ENCODE measurements around the gene SRGAP3.
"Not testable (repeated sequence)": the region's sequence is repeated elsewhere in the genome, so short reads cannot be mapped to it uniquely, and the experiment has no call there.

Gene SRGAP3

DNA sequence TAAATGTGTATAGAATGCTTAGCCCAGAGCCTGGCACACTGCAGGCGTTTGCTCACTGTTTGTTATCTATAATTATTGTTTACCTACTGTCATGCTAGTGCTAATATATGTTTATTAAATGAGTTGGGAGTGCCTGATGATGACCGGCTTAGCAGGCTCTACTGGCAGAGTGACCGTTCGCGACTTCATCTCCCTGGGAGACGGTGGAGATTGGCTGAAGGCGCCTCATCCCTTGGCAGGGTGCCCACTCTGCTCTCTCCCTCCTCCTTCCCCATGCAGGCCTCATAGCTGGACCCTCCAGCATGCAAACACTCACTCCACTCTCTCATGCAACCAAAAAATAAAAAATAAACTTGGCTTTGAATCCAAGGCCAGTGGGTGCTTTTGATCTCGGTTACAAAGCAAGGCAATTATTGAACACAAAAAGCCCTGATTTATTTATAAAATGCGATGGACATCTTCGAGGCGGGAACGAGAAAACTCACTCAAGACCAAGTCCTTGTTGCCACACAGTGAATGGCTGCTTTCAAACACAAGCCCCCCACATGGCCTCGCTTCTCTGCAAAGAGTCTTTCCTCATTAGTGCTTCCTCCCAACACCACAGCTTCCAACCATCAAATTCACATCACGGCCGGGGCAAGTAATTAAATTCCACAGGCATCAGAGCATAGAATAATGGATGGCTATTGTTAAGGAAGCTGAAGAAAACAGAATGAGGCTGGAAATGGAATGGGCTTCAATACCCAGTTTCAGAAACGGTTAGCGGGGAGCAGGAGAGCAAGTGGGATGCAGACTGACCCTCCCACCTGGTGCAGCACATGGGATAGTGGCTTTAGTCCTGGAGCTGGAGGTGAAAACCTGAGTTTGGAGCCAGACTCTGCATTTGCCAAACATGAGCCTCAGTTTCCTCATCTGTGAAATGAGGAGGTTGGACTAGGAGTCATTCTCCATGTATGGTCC is 150.4 kb downstream of the SRGAP3 start:
- Mint-ChIP-seq H3K27me3 (no peaks in the 10 kb centered on the region), H3K36me3 (ENCODE audit: low read depth) (no peaks in the 10 kb centered on the region), H3K27ac (no peak overlapping the region), H3K4me1 (no peaks in the 10 kb centered on the region), H3K4me3 (no peak overlapping the region), H3K9me3 (no peaks in the 10 kb centered on the region)
- ATAC-seq: no peak
- DNase-seq: no peak

DNA sequence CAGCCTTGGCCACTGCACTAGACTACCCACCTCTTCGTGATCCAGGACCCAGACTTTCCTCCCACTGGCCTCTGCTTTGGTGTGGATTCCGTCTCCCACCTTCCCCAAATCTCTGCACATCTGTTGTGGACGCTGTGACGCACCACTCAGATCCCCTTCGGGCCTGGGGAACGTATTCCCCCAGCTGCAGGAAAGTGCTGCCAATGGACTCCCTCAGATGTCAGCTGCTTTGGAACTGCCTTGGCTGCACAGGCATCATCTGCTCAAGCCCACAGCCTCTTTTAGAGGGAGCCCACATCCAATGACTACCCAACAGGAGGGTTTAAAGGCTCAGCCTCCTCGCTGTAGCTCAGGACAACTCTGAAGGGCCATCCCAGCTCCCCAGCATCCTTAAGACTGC is 152.0 kb downstream of the SRGAP3 start:
- no peaks in the 10 kb centered on the region for H3K36me3 Mint-ChIP-seq (ENCODE audit: low read depth)
- H3K9me3 Mint-ChIP-seq: no peaks in the 10 kb centered on the region
- H3K27ac Mint-ChIP-seq: no peak overlapping the region
- ATAC-seq: no peak
- H3K4me1 Mint-ChIP-seq: no peaks in the 10 kb centered on the region
- no peak for DNase-seq
- H3K4me3 Mint-ChIP-seq: no peak overlapping the region
- H3K27me3 Mint-ChIP-seq: no peaks in the 10 kb centered on the region

DNA sequence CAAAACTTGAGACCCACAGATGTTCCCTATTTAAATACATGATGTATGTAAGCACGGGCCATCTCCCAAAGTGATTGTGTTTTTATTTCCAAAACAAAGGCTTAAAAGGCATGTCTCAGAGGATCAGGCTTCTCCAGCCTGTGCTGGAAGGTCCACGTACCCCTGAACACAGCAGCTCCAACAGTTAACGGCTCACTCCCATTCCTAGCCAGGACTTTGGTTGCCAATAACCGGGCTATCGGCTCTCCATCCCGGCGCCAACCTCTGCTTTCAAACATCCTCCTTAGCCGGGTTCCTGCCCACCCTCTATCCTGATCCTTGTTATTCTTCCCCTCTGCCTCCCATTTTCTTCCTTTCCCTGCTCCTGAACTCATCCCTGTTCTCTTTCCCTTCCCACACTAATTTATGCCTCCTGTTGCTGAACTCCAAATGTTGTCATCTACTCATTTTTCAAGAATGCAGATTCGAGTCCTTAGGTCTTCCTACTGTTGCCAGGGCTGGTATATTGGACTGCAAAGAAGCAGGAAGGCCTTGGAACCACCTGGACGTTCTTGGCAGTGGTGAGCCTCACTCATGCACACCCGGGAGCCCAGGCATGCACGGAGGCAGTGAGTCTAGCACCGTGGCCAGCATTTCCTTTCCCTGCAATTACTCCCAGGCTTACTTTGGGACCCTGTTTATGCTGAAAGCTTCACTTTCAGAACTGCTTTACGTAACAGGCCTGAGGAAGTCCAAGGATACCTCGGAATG is 157.8 kb downstream of the SRGAP3 start:
- Mint-ChIP-seq H3K4me3 (no peak overlapping the region), H3K36me3 (ENCODE audit: low read depth) (no peaks in the 10 kb centered on the region), H3K4me1 (no peaks in the 10 kb centered on the region), H3K9me3 (no peaks in the 10 kb centered on the region), H3K27me3 (no peaks in the 10 kb centered on the region), H3K27ac (no peak overlapping the region)
- ATAC-seq (no peak), DNase-seq (no peak)

DNA sequence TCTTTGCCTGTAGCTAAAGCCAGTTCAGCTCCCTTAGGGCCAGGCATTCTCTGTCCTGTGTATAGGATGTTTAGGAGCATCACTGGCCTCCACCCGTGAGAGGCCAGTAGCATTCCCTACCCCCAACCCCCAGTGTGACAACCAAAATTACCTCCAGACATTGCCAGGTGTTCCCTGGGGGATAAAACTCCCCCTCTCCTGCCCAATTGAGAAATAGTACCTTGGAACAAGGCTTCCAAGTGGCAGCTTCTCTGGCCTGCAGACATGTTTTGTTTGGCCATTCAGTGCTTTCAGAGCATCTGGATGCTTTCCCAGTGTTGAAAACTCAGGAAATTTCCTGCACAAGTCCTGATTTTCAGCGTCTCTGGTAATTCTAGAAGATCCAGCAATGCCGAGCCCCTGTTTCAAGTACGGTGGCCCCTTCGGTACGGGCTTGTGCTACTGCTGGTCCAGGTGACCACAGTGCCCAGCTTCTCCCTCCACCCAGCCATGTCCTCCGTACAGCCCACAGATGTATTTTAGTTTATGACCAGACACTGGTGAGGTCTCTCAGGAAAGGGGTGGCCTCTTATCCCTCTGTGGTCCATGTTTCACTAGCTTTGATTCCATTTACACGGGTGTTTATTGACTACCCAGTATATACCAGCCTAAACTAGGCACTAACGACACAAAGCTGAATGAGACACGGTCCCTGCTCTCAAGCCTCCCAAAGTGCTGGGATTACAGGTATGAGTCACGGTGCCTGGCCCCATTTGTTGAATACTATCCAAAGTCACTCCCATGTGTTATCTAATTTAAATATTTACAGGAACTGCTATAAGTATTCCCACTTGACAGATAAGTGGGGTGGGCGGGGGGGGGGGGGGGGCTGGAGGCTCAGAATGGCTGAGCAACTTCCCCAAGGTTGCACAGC is 160.7 kb downstream of the SRGAP3 start:
- H3K4me1 Mint-ChIP-seq: no peaks in the 10 kb centered on the region
- H3K4me3 Mint-ChIP-seq: no peak overlapping the region
- H3K36me3 Mint-ChIP-seq (ENCODE audit: low read depth): no peaks in the 10 kb centered on the region
- H3K27me3 Mint-ChIP-seq: no peaks in the 10 kb centered on the region
- ATAC-seq (no peak), DNase-seq (no peak)
- H3K9me3 Mint-ChIP-seq: no peaks in the 10 kb centered on the region
- no peak overlapping the region for H3K27ac Mint-ChIP-seq

DNA sequence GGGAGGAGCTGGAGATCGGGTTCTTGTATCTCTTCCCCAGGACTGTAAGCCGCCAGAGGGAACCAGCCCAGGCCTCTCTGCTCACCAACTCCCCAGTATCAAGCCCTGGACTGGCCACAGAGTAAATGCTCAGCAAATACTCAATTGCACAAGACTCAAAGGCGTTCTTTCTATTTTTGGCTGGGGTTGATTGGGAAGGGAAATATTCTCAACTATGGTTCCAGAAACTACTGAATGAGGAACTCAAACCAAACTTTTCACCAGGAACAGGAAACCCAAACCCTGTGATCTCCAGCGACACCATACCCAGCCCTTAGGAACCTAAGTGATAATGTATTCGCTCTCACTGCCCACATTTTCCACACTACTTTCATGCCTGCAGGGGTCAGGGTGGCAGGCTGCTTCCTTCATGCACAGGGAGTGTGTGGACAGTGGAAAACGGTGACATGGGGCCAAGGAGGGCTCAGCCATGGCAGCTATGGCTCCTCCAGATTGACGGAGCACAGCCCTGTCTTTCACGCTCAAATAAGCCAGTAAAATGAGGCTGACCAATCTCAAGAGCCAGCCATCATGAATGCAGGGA is 161.5 kb downstream of the SRGAP3 start:
- H3K4me3 Mint-ChIP-seq: no peak overlapping the region
- H3K27ac Mint-ChIP-seq: no peak overlapping the region
- ATAC-seq: no peak
- no peaks in the 10 kb centered on the region for H3K27me3 Mint-ChIP-seq
- no peaks in the 10 kb centered on the region for H3K4me1 Mint-ChIP-seq
- no peaks in the 10 kb centered on the region for H3K36me3 Mint-ChIP-seq (ENCODE audit: low read depth)
- no peaks in the 10 kb centered on the region for H3K9me3 Mint-ChIP-seq
- no peak for DNase-seq

DNA sequence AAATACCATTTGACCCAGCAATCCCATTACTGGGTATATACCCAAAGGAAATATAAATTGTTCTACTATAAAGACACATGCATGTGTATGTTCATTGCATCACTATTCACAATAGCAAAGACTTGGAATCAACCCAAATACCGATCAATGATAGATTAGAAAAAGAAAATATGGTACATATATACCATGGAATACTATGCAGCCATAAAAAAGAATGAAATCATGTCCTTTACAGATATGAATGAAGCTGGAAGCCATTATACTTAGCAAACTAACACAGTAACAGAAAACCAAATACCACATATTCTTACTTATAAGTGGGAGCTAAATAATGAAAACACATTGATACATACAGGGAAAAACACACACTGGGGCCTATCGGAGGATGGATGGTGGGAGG is 164.0 kb downstream of the SRGAP3 start:
- not testable (repeated sequence) for H3K36me3 Mint-ChIP-seq (ENCODE audit: low read depth); ATAC-seq; DNase-seq; H3K4me3 Mint-ChIP-seq; H3K4me1 Mint-ChIP-seq; H3K27me3 Mint-ChIP-seq; H3K27ac Mint-ChIP-seq; H3K9me3 Mint-ChIP-seq

DNA sequence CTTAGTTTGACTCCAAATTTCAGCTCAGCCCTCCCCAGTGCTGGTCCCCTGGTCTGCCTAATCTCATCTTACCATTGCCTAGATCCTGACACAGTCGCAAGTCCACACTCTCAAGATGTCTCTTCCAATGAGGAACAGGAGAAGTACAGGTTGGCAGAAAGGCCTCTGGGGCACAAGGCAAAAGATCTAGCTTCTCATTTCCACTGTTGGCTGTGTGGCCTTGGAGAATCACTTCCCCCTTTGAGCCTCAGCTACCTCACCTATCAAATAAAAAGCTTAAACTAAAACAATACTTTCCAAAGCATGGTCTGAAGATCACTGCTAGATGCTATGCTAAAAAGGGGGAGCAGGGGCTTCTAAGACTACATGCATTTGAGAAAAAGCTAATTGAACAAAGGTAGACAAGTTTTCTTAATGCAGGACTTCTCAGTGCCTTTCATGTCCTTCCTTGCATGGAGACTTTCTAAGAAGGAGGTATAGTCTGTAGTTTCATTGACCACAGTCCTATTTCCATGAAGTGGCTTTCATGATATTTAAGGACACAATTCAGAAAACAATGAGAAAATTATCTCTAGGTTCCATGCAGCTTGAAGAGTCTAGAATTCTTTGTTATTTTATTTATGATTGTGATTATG is 168.1 kb downstream of the SRGAP3 start:
- no peaks in the 10 kb centered on the region for H3K36me3 Mint-ChIP-seq (ENCODE audit: low read depth)
- ATAC-seq (no peak), DNase-seq (no peak)
- H3K4me3 Mint-ChIP-seq: no peak overlapping the region
- no peaks in the 10 kb centered on the region for H3K9me3 Mint-ChIP-seq
- no peak overlapping the region for H3K27ac Mint-ChIP-seq
- H3K4me1 Mint-ChIP-seq: peaks cover 7% of the 10 kb centered on the region
- H3K27me3 Mint-ChIP-seq: no peaks in the 10 kb centered on the region

DNA sequence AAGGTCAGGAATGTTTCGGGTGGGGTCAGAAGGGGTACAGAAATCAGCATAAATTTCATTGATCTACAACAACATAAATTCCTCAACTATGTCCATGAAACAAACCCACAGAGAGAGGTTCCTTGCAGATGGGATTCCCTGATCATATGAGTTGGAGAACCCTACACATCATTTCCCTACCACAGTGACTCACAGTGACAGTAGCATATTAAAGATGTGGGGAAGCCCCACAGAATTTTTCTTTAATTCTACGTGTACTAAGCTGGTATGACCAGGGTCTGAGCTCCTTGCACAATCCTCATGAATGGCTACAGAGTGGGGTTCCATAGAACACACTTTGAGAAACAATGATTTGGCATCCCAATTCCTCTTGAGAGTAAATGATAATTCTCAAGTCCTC is 169.3 kb downstream of the SRGAP3 start:
- peak; percentile 76 for ATAC-seq
- Mint-ChIP-seq H3K9me3 (no peaks in the 10 kb centered on the region), H3K27ac (no peak overlapping the region), H3K27me3 (no peaks in the 10 kb centered on the region), H3K4me3 (no peak overlapping the region), H3K36me3 (ENCODE audit: low read depth) (no peaks in the 10 kb centered on the region), H3K4me1 (peaks cover 7% of the 10 kb centered on the region)
- no peak for DNase-seq

DNA sequence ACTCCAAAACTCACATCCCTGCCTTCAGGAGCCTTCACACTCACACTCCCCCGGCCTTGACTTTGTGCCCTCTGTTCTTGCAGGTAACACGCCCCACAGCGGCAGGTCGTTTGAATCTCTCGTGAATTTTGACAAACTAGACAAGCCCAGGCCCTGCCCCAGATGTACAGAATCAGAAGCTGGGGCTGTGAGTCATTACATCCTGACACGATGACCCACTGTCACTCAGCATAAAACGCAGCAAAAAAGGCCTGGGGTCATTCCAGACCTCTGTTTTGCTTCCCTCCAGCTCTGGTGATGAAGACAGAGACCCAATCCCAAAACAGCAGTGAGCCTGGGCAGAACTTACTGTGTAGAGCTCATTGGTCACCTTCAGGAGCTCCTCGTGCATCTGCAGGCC is 169.8 kb downstream of the SRGAP3 start:
- Mint-ChIP-seq H3K27me3 (no peaks in the 10 kb centered on the region), H3K9me3 (no peaks in the 10 kb centered on the region), H3K36me3 (ENCODE audit: low read depth) (no peaks in the 10 kb centered on the region), H3K27ac (no peak overlapping the region), H3K4me1 (peaks cover 7% of the 10 kb centered on the region), H3K4me3 (no peak overlapping the region)
- DNase-seq: no peak
- peak; percentile 45 for ATAC-seq

DNA sequence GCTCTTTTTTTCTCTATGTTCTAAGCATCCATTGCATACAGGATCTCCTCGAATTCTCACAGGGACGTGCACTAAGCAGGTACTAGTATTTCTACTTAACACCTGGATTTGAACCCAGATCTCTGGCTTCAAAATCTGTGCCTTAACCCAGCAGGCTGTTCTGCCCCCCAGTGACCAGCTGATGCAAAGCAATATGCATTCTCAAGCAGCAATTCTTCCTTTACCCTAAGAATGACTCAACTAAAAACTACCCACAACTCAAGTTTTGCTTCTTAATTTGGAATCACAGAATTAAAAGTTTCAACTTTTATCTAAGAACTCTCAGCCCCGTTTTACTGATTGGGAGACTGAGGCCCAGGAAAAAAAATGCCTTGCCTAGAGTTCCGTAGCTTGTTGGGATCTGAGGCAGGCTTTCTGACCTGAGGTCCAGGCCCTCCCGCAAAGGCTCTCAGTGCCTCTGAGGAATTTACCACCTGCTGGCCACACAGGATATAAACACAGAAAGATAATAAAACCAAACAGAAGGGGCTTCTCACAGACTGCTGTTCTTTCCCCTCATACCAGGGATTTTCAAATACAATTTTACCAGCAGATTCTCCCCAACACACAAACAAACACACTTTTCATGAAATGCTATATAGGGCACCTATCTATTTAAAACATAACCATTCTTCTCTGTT is 170.7 kb downstream of the SRGAP3 start:
- DNase-seq: no peak
- H3K4me3 Mint-ChIP-seq: no peak overlapping the region
- H3K27me3 Mint-ChIP-seq: no peaks in the 10 kb centered on the region
- no peak for ATAC-seq
- H3K9me3 Mint-ChIP-seq: no peaks in the 10 kb centered on the region
- no peaks in the 10 kb centered on the region for H3K36me3 Mint-ChIP-seq (ENCODE audit: low read depth)
- H3K27ac Mint-ChIP-seq: no peak overlapping the region
- peaks cover 7% of the 10 kb centered on the region for H3K4me1 Mint-ChIP-seq

DNA sequence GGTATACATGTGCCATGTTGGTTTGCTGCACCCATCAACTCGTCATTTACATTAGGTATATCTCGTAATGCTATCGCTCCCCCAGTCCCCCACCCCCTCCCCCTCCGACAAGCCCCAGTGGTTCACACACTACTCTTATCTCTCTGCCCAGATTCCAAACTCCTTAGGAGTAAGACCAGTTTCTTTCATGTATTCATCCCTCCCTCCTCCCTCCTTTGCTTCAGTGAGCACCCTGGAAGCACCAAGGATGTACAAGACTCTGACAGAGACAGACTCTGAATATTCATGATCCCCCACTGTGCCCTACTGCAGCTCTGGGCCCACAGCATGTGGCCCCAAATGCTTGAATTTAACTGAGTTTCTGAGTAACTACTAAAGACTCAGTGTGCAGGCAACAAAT is 172.4 kb downstream of the SRGAP3 start:
- peaks cover 7% of the 10 kb centered on the region for H3K4me1 Mint-ChIP-seq
- no peak overlapping the region for H3K4me3 Mint-ChIP-seq
- H3K27ac Mint-ChIP-seq: no peak overlapping the region
- no peaks in the 10 kb centered on the region for H3K27me3 Mint-ChIP-seq
- H3K36me3 Mint-ChIP-seq (ENCODE audit: low read depth): no peaks in the 10 kb centered on the region
- ATAC-seq (no peak), DNase-seq (no peak)
- no peaks in the 10 kb centered on the region for H3K9me3 Mint-ChIP-seq

DNA sequence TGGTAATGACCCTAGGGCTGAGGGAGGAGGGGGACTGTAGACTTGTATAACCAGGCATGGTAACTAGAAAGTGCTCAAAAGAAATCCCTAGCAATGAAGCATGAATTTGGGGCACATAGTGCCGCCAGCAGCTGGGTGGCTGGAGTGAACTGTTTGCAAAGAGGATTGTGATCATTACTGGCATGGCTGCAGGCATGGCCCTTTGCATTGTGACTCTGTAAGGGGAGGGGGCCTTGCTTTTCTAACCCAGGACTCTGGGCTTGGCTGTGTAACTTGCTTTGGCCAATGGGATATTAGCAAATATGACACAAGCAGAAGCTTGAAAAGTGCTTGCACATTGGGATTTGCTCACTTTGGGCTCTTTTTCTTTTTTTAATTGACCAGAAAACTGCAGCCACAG is 173.7 kb downstream of the SRGAP3 start:
- DNase-seq (no peak), ATAC-seq (no peak)
- peaks cover 7% of the 10 kb centered on the region for H3K4me1 Mint-ChIP-seq
- H3K4me3 Mint-ChIP-seq: no peak overlapping the region
- H3K36me3 Mint-ChIP-seq (ENCODE audit: low read depth): no peaks in the 10 kb centered on the region
- no peak overlapping the region for H3K27ac Mint-ChIP-seq
- H3K9me3 Mint-ChIP-seq: no peaks in the 10 kb centered on the region
- no peaks in the 10 kb centered on the region for H3K27me3 Mint-ChIP-seq

DNA sequence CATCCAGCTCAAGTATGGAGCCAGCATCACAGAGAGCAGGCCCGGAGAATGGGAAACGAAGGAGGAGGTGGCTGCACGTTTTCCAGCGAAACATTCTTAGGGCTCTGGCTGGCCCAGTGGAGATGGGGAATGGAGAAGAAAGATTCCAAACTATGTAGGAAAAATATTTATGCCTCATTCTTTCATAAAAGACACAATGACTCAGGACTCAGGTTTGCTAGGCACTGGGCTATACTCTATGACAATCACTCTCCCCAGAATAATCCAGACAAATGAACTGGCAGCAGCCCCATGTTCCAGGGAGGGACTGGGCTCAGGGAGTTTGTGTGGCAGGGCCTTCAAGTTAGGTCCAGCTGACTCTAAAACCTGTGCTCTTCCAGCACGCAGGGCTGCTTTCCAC is 175.4 kb downstream of the SRGAP3 start:
- H3K27me3 Mint-ChIP-seq: no peaks in the 10 kb centered on the region
- ATAC-seq (no peak), DNase-seq (no peak)
- peaks cover 2% of the 10 kb centered on the region for H3K4me1 Mint-ChIP-seq
- H3K27ac Mint-ChIP-seq: no peak overlapping the region
- H3K4me3 Mint-ChIP-seq: no peak overlapping the region
- H3K9me3 Mint-ChIP-seq: no peaks in the 10 kb centered on the region
- no peaks in the 10 kb centered on the region for H3K36me3 Mint-ChIP-seq (ENCODE audit: low read depth)

Measured in activated naive CD8-positive, alpha-beta T cell treated with anti-CD3 and anti-CD28 coated beads, Interleukin-2, amount 50 U/mL, for 24 hours (primary cell).